OCI-LY3 (cell line): ENCODE data around the gene SIGLEC11.
A peak's percentile ranks its signal among the peaks of the same experiment; 100 is the strongest.

Experiments used
- H2AFZ ChIP-seq: fragments of 200-600, 300-600 bp; shearing (Covaris generic); 2 replicates; pipeline ENCODE4 v1.6.0; 2014; ENCODE audit warnings: antibody characterized with exemption, low read depth, low read length
- H3K27ac ChIP-seq: fragments of 200-600, 300-600 bp; sonication (generic); 2 replicates; pipeline ENCODE4 v1.5.1; 2014; ENCODE audit warnings: mild to moderate bottlenecking, low read length, moderate library complexity, mixed read lengths
- H3K27me3 ChIP-seq: fragments of 200-600, 300-600 bp; sonication (generic); 2 replicates; pipeline ENCODE4 v1.6.1; 2014; ENCODE audit warnings: low read depth, low read length, mixed read lengths
- H3K36me3 ChIP-seq: fragments of 200-600, 300-600 bp; sonication (generic); replicated peaks from 2 replicates; pipeline ENCODE3; 2014; ENCODE audit warnings: low read depth, low read length, mixed read lengths
- H3K4me1 ChIP-seq: fragments of 300-600, 200-600 bp; sonication (generic); 2 replicates; pipeline ENCODE4 v1.6.1; 2014; ENCODE audit warnings: low read length, mixed read lengths
- H3K4me2 ChIP-seq: fragments of 200-600, 300-600 bp; sonication (generic); 2 replicates; pipeline ENCODE4 v1.6.1; 2014; ENCODE audit warnings: low read length, mixed read lengths
- H3K4me3 ChIP-seq: fragments of 300-600, 200-600 bp; sonication (generic); 2 replicates; pipeline ENCODE4 v1.5.1; 2014; ENCODE audit warnings: antibody characterized with exemption, mild to moderate bottlenecking, low read length, moderate library complexity
- H3K79me2 ChIP-seq: fragments of 300-600, 200-600 bp; shearing (Covaris generic); 2 replicates; pipeline ENCODE4 v1.6.1; 2014; ENCODE audit warnings: mild to moderate bottlenecking, low read length, mixed read lengths
- H3K9ac ChIP-seq: fragments of 300-600, 200-600 bp; shearing (Covaris generic); 2 replicates; pipeline ENCODE4 v1.6.0; 2014; ENCODE audit warnings: mild to moderate bottlenecking, low read length, moderate library complexity
- H3K9me3 ChIP-seq: fragments of 200-600, 300-600 bp; shearing (Covaris generic); 2 replicates; pipeline ENCODE4 v1.6.1; 2014; ENCODE audit warnings: low read length, mixed read lengths; ENCODE audit not compliant: insufficient read depth
- H4K20me1 ChIP-seq: fragments of 200-600, 300-600 bp; sonication (generic); 2 replicates; pipeline ENCODE4 v1.6.1; 2016; ENCODE audit warnings: low read length, mixed read lengths; ENCODE audit not compliant: insufficient read depth
- CTCF ChIP-seq: fragments of 200-600, 300-600 bp; sonication (generic); IDR thresholded peaks from 2 replicates; pipeline ENCODE4 v1.5.1; 2014; ENCODE audit warnings: antibody characterized with exemption, low read length, low read depth
- EZH2phosphoT487 ChIP-seq: fragments of 200-600 bp; shearing (Covaris generic); IDR thresholded peaks from 2 replicates; pipeline ENCODE4 v1.6.1; 2018; ENCODE audit warnings: antibody characterized with exemption, mixed run types, low read depth

The SIGLEC11 gene

GRCh38 chr19:49957262-49957915 is 3.6 kb downstream of the SIGLEC11 start:
- Histone ChIP-seq H3K27ac (no peak overlapping the region), H3K27me3 (peaks cover 46% of the 10 kb centered on the region), H3K79me2 (no peaks in the 10 kb centered on the region), H3K4me3 (no peak overlapping the region), H4K20me1 (no peaks in the 10 kb centered on the region; the same call in 1 of the 2 replicates), H3K4me1 (peaks cover 21% of the 10 kb centered on the region), H2AFZ (no peak overlapping the region), H3K9ac (no peak overlapping the region), H3K36me3 (no peaks in the 10 kb centered on the region), H3K9me3 (no peaks in the 10 kb centered on the region), H3K4me2 (no peak overlapping the region)
- TF ChIP-seq CTCF, result no peak
- TF ChIP-seq EZH2phosphoT487, result no peak

GRCh38 chr19:49956115-49956495 is 4.9 kb downstream of the SIGLEC11 start:
- no peak overlapping the region for H3K27ac ChIP-seq
- H3K4me1 ChIP-seq, result peaks cover 29% of the 10 kb centered on the region
- no peaks in the 10 kb centered on the region for H3K9me3 ChIP-seq
- no peaks in the 10 kb centered on the region for H3K36me3 ChIP-seq
- no peak overlapping the region for H2AFZ ChIP-seq
- H3K4me2 ChIP-seq, result no peak overlapping the region
- H3K4me3 ChIP-seq, result no peak overlapping the region
- H3K27me3 ChIP-seq, result peaks cover 56% of the 10 kb centered on the region
- peaks cover 3% of the 10 kb centered on the region; the same call in 1 of the 2 replicates for H4K20me1 ChIP-seq
- no peak overlapping the region for H3K9ac ChIP-seq
- no peaks in the 10 kb centered on the region for H3K79me2 ChIP-seq
- TF ChIP-seq EZH2phosphoT487, result no peak
- TF ChIP-seq CTCF, result no peak

GRCh38 chr19:49954933-49955332 is 6.0 kb downstream of the SIGLEC11 start:
- no peak overlapping the region for H3K4me2 ChIP-seq
- TF ChIP-seq EZH2phosphoT487 (no peak), CTCF (no peak)

GRCh38 chr19:49954092-49954829 is 6.7 kb downstream of the SIGLEC11 start:
- H3K4me1 ChIP-seq, result peaks cover 42% of the 10 kb centered on the region
- no peak overlapping the region for H2AFZ ChIP-seq

More at GRCh38 chr19:49954933-49955332, 6.0 kb downstream of the SIGLEC11 start:
- Histone ChIP-seq H3K9me3 (no peaks in the 10 kb centered on the region), H3K9ac (no peak overlapping the region), H4K20me1 (peaks cover 3% of the 10 kb centered on the region; the same call in 1 of the 2 replicates), H3K4me1 (peaks cover 40% of the 10 kb centered on the region), H3K79me2 (no peaks in the 10 kb centered on the region), H3K27ac (no peak overlapping the region), H3K4me3 (no peak overlapping the region), H2AFZ (no peak overlapping the region), H3K36me3 (no peaks in the 10 kb centered on the region), H3K27me3 (peaks cover 67% of the 10 kb centered on the region)

More at GRCh38 chr19:49954092-49954829, 6.7 kb downstream of the SIGLEC11 start:
- Histone ChIP-seq H3K9me3 (no peaks in the 10 kb centered on the region), H3K27ac (no peak overlapping the region), H3K4me3 (peak overlapping the region; percentile 37), H3K9ac (no peak overlapping the region), H3K27me3 (peaks cover 74% of the 10 kb centered on the region), H4K20me1 (peaks cover 3% of the 10 kb centered on the region; the same call in 1 of the 2 replicates), H3K79me2 (no peaks in the 10 kb centered on the region), H3K36me3 (no peaks in the 10 kb centered on the region), H3K4me2 (peak overlapping the region; percentile 37)
- TF ChIP-seq CTCF, result no peak
- 0 out of 2 replicates have a peak, but pooled peaks have one; percentile 5 for TF ChIP-seq EZH2phosphoT487
